Stomach (tissue), 9 donors: Measurements from ENCODE around the gene CD80. TPM values are rescaled to one million over a fixed set of nuclear protein-coding genes. Genes with fewer than 3 reads are reported as not detected.

ENCODE experiments used
- DNase-seq, 2 donors: peaks; one replicate each; pipeline versions ENCODE4 v3.0.0 to v3.0.0-alpha.2; 2013 to 2019
- H3K27ac ChIP-seq, 5 donors: fragments of 200-600 bp in 4 of 5; sonication (generic) in 4 of 5; one replicate each; pipeline ENCODE4 v1.5.1; 2013 to 2019; ENCODE audit warnings: mild to moderate bottlenecking in 1 of 5, moderate library complexity in 1 of 5
- H3K27me3 ChIP-seq, 3 donors: fragments of 200-600 bp; sonication (generic); one replicate each; pipeline ENCODE4 v1.5.1; 2017 to 2019; ENCODE audit warnings: mixed run types in 1 of 3
- H3K36me3 ChIP-seq, 4 donors: fragments of 200-600 bp; sonication (generic); 1 replicate in 3 of 4; 2 replicates in 1 of 4; pipeline ENCODE4 v1.5.1; 2016 to 2019
- H3K4me1 ChIP-seq, 4 donors: fragments of 200-600 bp; sonication (generic); one replicate each; pipeline ENCODE4 v1.5.1; 2016 to 2019
- H3K4me3 ChIP-seq, 4 donors: fragments of 200-600 bp; sonication (generic) in 3 of 4; one replicate each; pipeline ENCODE4 v1.5.1; 2016 to 2019; ENCODE audit warnings: mild to moderate bottlenecking in 1 of 4
- H3K9me3 ChIP-seq, 4 donors: fragments of 200-600 bp; sonication (generic); one replicate each; pipeline ENCODE4 v1.5.1; 2016 to 2019
- CTCF ChIP-seq, 7 experiments: fragments of 450-650 bp in 4 of 7; fragments of 200-600 bp in 3 of 7; sonication (generic) in 3 of 7; IDR thresholded peaks; one replicate each; pipeline ENCODE4 v1.5.1; 2016 to 2019; ENCODE audit warnings: antibody characterized with exemption in 7 of 7, control low read depth in 2 of 7, mild to moderate bottlenecking in 1 of 7
- EP300 ChIP-seq: sonication (generic); formaldehyde crosslinking; IDR thresholded peaks from one replicate; pipeline ENCODE4 v1.6.1; 2017; ENCODE audit warnings: antibody characterized with exemption
- POLR2A ChIP-seq, 4 donors: fragments of 450-650 bp; IDR thresholded peaks; one replicate each; pipeline ENCODE4 v1.6.1; 2016; ENCODE audit warnings: antibody characterized with exemption in 4 of 4, control low read depth in 2 of 4, mild to moderate bottlenecking in 1 of 4, moderate library complexity in 1 of 4
- POLR2AphosphoS5 ChIP-seq, 3 donors: sonication (generic); formaldehyde crosslinking; IDR thresholded peaks; one replicate each; pipeline ENCODE4 v1.6.1; 2016; ENCODE audit warnings: antibody characterized with exemption in 3 of 3
- WGBS, 5 donors: extraction: QIAGEN DNeasy Blood & Tissue Kit in 3 of 5; methylation state at CpG; one replicate each; pipeline versions ENCODE4 v1.1.5 to v1.1.7; 2013 to 2018; 5-methylcytosine and 5-hydroxymethylcytosine counted together
- intact Hi-C: fragments of 100-400 bp; cut with DNase I; formaldehyde crosslinking; loops from one replicate; pipeline ENCODE4 v1.15.1; 2023; ENCODE audit warnings: low total_unique reads
- polyA plus RNA-seq, 3 donors: library from polyadenylated mRNA; stranded (reverse); fragments of 200-250 nt; gene quantifications; one replicate each; pipeline ENCODE4 v1.2.3, GENCODE V29; 2013
- total RNA-seq, 5 donors: library from RNA; depleted of rRNA; stranded (reverse); fragments of >200 nt; gene quantifications; one replicate each; pipeline versions ENCODE4 v1.1.0 to v1.2.3, GENCODE V29; 2014 to 2016
- donor health status: healthy with polysubstance abuse.
- donor health status: Bipolar disorder and iron deficiency.
- donor health status: healthy.

Gene CD80
- total and polyA plus RNA-seq, 8 donors, result 0.14 to 9.9 (median 0.40) TPM; not detected in 2

DNA sequence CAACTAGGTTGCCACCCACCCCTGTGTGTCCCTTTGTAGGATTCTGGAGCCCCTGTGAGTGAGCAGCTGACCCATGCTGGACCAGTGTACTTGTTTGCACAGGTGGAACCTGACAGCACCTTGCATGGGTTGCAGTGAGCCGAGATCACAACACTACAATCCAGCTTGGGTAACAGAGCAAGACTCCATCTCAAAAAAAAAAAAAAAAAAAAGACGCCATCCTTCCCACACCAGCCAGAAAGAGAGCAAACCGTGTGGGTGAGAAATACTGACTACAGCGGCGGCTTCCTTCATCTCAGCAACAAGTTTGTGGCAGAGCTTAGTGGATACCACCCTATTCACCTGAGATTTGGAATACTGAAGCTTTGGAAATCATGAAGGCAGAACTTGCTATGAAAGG, 746 bp upstream of the CD80 start:
- WGBS, 5 donors, result 72 to 94% (median 87%) methylated on average over 5 of the region's 5 CpGs
- H3K27ac ChIP-seq, result no peak overlapping the region
- TF ChIP-seq EP300 (no peak), POLR2A (IDR thresholded peaks at IDR 0.05) (no peak), POLR2AphosphoS5 (IDR thresholded peaks at IDR 0.05) (no peak), CTCF (IDR thresholded peaks at IDR 0.05) (no peak)
- no peak overlapping the region for H3K4me3 ChIP-seq
- no peak for DNase-seq
- H3K9me3 ChIP-seq, result no peaks in the 10 kb centered on the region
- H3K36me3 ChIP-seq, result no peaks in the 10 kb centered on the region
- H3K27me3 ChIP-seq, result no peaks in the 10 kb centered on the region
- H3K4me1 ChIP-seq, result no peaks in the 10 kb centered on the region
- intact Hi-C loops, result no loop called here

DNA sequence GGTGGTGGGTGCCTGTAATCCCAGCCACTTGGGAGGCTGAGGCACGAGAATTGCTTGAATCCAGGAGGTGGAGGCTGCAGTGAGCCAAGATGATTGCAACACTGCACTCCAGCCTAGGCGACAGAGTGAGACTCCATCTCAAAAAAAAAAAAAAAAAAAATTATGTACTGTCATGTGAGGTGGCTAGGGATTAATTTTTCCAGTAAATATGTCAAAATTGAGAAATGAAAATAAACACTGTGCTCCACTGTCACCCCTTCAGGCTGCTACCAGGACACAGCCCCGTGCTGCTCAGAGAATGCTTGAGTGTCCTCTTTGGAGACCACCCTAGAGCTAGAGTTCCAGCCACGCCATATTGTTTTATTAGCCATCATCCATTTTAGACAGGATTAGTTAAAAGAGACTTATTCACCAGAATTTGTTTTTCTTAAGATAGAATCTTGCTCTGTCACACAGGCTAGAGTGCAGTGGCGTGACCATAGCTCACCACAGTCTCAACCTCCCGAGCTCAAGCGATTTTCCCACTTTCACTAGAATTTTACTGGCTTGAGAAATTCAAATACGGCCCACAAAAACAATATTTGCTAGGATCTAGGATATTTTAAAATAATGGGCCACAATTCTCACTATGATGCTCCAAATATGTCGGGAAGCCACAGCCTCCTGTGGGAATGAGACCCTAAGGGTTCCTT, 642 bp downstream of the CD80 start:
- H3K9me3 ChIP-seq, result no peaks in the 10 kb centered on the region
- WGBS, 5 donors, result 84 to 92% (median 91%) methylated on average over 9 of the region's 9 CpGs
- no peak for DNase-seq
- H3K27me3 ChIP-seq, result no peaks in the 10 kb centered on the region
- TF ChIP-seq EP300 (no peak), POLR2A (IDR thresholded peaks at IDR 0.05) (no peak), POLR2AphosphoS5 (IDR thresholded peaks at IDR 0.05) (no peak), CTCF (IDR thresholded peaks at IDR 0.05) (no peak)
- no peaks in the 10 kb centered on the region for H3K36me3 ChIP-seq
- H3K27ac ChIP-seq, result peak overlapping the region in 1 of 5 donors; percentile 2
- H3K4me3 ChIP-seq, result no peak overlapping the region
- no peaks in the 10 kb centered on the region for H3K4me1 ChIP-seq
- intact Hi-C loops, result no loop called here

DNA sequence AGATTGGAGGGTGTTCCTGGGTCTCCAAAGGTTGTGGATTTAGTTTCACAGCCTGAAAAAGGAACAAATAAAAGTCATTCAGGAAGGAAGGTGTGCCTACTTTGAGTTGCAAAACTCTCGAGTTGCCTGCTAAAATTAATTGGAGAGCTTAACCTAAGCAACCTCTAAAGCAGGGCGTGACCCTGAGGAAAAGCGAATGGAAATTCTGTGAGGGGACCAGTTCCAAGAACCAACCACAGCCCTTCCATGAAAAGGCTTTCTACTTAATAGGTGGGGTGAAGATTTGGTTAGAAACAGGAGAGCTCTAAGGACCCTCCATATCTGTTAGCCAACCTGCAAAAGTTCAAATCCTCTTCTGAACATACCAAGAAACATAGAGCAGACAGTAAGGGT, 1.5 kb downstream of the CD80 start:
- 43 to 65% (median 59%) methylated on average over 3 of the region's 3 CpGs for WGBS, 5 donors
- intact Hi-C loops, result no loop called here
- no peak overlapping the region for H3K4me3 ChIP-seq
- no peaks in the 10 kb centered on the region for H3K4me1 ChIP-seq
- no peaks in the 10 kb centered on the region for H3K9me3 ChIP-seq
- no peak overlapping the region for H3K27ac ChIP-seq
- TF ChIP-seq POLR2AphosphoS5 (IDR thresholded peaks at IDR 0.05) (no peak), CTCF (IDR thresholded peaks at IDR 0.05) (no peak), EP300 (no peak), POLR2A (IDR thresholded peaks at IDR 0.05) (no peak)
- H3K27me3 ChIP-seq, result no peaks in the 10 kb centered on the region
- no peak for DNase-seq
- H3K36me3 ChIP-seq, result no peaks in the 10 kb centered on the region

- no peak overlapping the region for H3K4me3 ChIP-seq
- 84 to 89% (median 85%) methylated on average over 7 of the region's 7 CpGs for WGBS, 5 donors
Observed at GRCh38 chr3:119557192-119557876, 2.1 kb downstream of the CD80 start.

More at GRCh38 chr3:119557192-119557876, 2.1 kb downstream of the CD80 start:
- Histone ChIP-seq H3K36me3 (no peaks in the 10 kb centered on the region), H3K27me3 (no peaks in the 10 kb centered on the region), H3K27ac (no peak overlapping the region), H3K4me1 (no peaks in the 10 kb centered on the region), H3K9me3 (no peaks in the 10 kb centered on the region)
- DNase-seq, result no peak
- intact Hi-C loops, result no loop called here
- TF ChIP-seq EP300 (no peak), POLR2A (IDR thresholded peaks at IDR 0.05) (no peak), CTCF (IDR thresholded peaks at IDR 0.05) (no peak), POLR2AphosphoS5 (IDR thresholded peaks at IDR 0.05) (no peak)
